Panc1 (cell line): ENCODE measurements around the gene GATB. TPM values are rescaled to one million over a fixed set of nuclear protein-coding genes. Genes with fewer than 3 reads are reported as not detected.

Experiments
- ATAC-seq: fragments of 200-7000 bp; cut with Tn5 transposase; 2 replicates; pipeline ENCODE4 v1.9.1; 2020; ENCODE audit warnings: mild to moderate bottlenecking, moderate library complexity
- BruUV-seq: library from RNA; stranded (reverse); fragments of 400-500 nt; replicated peaks from 2 replicates; lab custom pipeline; 2021; lab: Mats Ljungman, UMichigan
- CTCF ChIA-PET: fragments of 300-600 bp; sonication (Branson Sonifier 250); formaldehyde crosslinking; loops from one replicate; lab custom pipeline; 2022; ENCODE audit warnings: antibody characterized with exemption; lab: Charles Lee
- POLR2A ChIA-PET: fragments of 300-600 bp; sonication (Branson Sonifier 250); formaldehyde crosslinking; loops from one replicate; lab custom pipeline; 2022; ENCODE audit warnings: antibody characterized with exemption; lab: Charles Lee
- DNase-seq: peaks from one replicate; pipeline ENCODE4 v3.0.0-alpha.2; 2010; ENCODE audit warnings: low read depth, low spot score
- H3K27ac ChIP-seq: 2 replicates; pipeline ENCODE4 v1.5.1; 2011; ENCODE audit warnings: mild to moderate bottlenecking, low read length, inconsistent platforms
- H3K27me3 ChIP-seq: fragments of 200-500 bp; sonication (Bioruptor generic); 2 replicates; pipeline ENCODE4 v1.6.0; 2014; ENCODE audit warnings: low read length, inconsistent platforms; ENCODE audit not compliant: control insufficient read depth, insufficient read depth
- H3K36me3 ChIP-seq: fragments of 200-500 bp; sonication (Bioruptor generic); 2 replicates; pipeline ENCODE4 v1.5.1; 2014; ENCODE audit warnings: inconsistent platforms, mild to moderate bottlenecking, low read length, moderate library complexity; ENCODE audit not compliant: control insufficient read depth, insufficient read depth
- H3K4me1 ChIP-seq: 2 replicates; pipeline ENCODE4 v1.5.1; 2011; ENCODE audit warnings: inconsistent platforms, mild to moderate bottlenecking, low read length, moderate library complexity; ENCODE audit not compliant: control insufficient read depth, insufficient read depth
- H3K4me3 ChIP-seq, 2 experiments: 2 replicates each; pipeline ENCODE4 v1.5.1; 2011 to 2012; ENCODE audit warnings: low read depth in 2 of 2, low read length in 2 of 2, mild to moderate bottlenecking in 2 of 2, inconsistent platforms in 1 of 2, moderate library complexity in 1 of 2
- H3K9me3 ChIP-seq: fragments of 200-500 bp; sonication (Bioruptor generic); 2 replicates; pipeline ENCODE4 v1.5.1; 2014; ENCODE audit warnings: low read depth, mild to moderate bottlenecking, inconsistent platforms, low read length, moderate library complexity; ENCODE audit not compliant: control insufficient read depth, insufficient read depth
- POLR2AphosphoS5 ChIP-seq: IDR thresholded peaks from 2 replicates; pipeline ENCODE4 v1.6.1; 2012; ENCODE audit warnings: mild to moderate bottlenecking, low read depth, low read length, moderate library complexity
- SIN3A ChIP-seq: IDR thresholded peaks from 2 replicates; pipeline ENCODE4 v1.6.1; 2012; ENCODE audit warnings: low read depth, mild to moderate bottlenecking, low read length, moderate library complexity, borderline replicate concordance; ENCODE audit not compliant: insufficient read depth
- TCF7L2 ChIP-seq: IDR thresholded peaks from 2 replicates; pipeline ENCODE4 v1.6.1; 2011; ENCODE audit warnings: mild to moderate bottlenecking, low read depth, low read length, inconsistent platforms
- in situ Hi-C: cut with HindIII; loops from 2 replicates; pipeline ENCODE4 v1.10.0; 2016; ENCODE audit warnings: low sequenced_read_pairs, low pct_unique_long_range_greater_than_20kb
- intact Hi-C: fragments of 100-400 bp; cut with micrococcal nuclease; formaldehyde crosslinking; loops from one replicate; pipeline ENCODE4 v1.10.0; 2022; ENCODE audit not compliant: unreplicated experiment
- total RNA-seq: library from RNA; stranded (reverse); gene quantifications from one replicate; pipeline ENCODE4 v1.2.1, GENCODE V29; 2021; ENCODE audit not compliant: unreplicated experiment
- TF ChIP-seq, protein P1 (sequence below), 2 experiments: IDR thresholded peaks; 2 replicates each; pipeline ENCODE4 v1.6.1; 2011 to 2012; ENCODE audit warnings: low read depth in 2 of 2, control low read depth in 1 of 2, low read length in 1 of 2, mild to moderate bottlenecking in 1 of 2, moderate library complexity in 1 of 2; ENCODE audit not compliant: insufficient read depth in 1 of 2
- TF ChIP-seq, protein P2 (sequence below): fragments of 450-650 bp; IDR thresholded peaks from 2 replicates; pipeline ENCODE4 v1.5.1; 2017; ENCODE audit warnings: mild to moderate bottlenecking

The GATB gene
- total RNA-seq, 1 experiment from 2014 or later = 9.7 TPM

DNA sequence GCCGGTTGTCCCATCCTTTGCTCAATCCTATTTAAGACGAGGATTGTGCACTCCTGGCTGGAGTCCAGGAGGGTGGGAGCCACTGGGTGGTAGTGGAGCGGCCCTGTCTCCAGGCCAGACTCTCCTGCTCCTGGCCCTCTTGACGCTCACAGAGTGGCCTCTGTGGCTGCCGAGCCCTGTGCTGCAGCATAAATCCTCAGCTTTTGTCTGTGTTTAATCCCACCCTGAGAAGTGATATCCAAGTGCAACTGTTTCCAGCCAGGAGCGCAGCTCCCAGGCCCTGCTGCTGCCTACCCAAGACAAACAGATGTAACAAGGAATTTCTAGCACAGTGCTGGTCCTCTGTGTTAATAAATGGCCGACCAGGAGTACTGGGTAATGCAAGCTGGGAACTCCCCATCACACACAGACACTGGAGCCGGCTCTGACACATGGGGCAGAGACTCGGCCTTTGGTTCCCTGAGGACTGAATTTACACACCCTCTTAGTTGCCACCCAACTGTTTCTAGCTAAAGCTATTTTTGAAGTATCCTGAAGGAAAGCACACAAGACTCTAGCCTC is 85.3 kb downstream of the GATB start:
- ATAC-seq = no peak
- CTCF ChIA-PET = no interaction called here
- BruUV-seq = no TSS peak

DNA sequence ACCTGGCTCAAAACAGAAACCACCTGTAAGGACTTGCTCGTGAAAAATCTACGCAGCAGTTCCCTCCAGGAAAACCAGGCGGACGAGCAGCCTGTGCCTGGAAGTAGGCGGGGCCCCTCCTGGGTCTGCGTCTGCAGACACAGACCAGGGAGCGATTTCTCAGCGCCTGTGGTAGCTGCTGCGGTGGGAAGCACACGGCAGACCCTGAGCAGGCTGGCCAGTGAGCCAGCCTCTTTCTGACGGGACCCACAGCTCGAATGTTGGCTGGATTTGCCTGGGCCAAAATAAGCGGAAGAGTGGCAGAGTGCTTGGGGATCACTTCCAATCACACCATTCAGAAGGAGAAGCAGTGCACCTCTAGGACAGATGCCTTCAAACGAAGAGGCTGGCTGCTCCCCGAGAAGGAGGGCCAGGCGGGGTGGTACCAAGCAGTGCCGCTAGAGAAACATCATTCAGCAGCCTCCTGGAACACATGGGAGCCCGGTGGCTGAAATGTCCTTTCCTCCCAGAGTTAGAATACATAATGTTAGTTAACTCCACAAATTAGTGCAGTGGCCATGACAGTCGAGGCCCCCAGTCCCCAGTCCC is 85.9 kb downstream of the GATB start:
- no peak overlapping the region for H3K27ac ChIP-seq

More for the DNA sequence above, 85.3 kb downstream of the GATB start:
- DNase-seq = no peak
- TF ChIP-seq POLR2AphosphoS5 (no peak), TCF7L2 (no peak), SIN3A (no peak)
- TF ChIP-seq, protein P1, sequence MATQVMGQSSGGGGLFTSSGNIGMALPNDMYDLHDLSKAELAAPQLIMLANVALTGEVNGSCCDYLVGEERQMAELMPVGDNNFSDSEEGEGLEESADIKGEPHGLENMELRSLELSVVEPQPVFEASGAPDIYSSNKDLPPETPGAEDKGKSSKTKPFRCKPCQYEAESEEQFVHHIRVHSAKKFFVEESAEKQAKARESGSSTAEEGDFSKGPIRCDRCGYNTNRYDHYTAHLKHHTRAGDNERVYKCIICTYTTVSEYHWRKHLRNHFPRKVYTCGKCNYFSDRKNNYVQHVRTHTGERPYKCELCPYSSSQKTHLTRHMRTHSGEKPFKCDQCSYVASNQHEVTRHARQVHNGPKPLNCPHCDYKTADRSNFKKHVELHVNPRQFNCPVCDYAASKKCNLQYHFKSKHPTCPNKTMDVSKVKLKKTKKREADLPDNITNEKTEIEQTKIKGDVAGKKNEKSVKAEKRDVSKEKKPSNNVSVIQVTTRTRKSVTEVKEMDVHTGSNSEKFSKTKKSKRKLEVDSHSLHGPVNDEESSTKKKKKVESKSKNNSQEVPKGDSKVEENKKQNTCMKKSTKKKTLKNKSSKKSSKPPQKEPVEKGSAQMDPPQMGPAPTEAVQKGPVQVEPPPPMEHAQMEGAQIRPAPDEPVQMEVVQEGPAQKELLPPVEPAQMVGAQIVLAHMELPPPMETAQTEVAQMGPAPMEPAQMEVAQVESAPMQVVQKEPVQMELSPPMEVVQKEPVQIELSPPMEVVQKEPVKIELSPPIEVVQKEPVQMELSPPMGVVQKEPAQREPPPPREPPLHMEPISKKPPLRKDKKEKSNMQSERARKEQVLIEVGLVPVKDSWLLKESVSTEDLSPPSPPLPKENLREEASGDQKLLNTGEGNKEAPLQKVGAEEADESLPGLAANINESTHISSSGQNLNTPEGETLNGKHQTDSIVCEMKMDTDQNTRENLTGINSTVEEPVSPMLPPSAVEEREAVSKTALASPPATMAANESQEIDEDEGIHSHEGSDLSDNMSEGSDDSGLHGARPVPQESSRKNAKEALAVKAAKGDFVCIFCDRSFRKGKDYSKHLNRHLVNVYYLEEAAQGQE (IDR thresholded peaks at IDR 0.05; ENCODE audit: insufficient read depth in 1 of 2, low read depth in 2 of 2, low read length in 1 of 2) = no peak
- TF ChIP-seq, protein P2, sequence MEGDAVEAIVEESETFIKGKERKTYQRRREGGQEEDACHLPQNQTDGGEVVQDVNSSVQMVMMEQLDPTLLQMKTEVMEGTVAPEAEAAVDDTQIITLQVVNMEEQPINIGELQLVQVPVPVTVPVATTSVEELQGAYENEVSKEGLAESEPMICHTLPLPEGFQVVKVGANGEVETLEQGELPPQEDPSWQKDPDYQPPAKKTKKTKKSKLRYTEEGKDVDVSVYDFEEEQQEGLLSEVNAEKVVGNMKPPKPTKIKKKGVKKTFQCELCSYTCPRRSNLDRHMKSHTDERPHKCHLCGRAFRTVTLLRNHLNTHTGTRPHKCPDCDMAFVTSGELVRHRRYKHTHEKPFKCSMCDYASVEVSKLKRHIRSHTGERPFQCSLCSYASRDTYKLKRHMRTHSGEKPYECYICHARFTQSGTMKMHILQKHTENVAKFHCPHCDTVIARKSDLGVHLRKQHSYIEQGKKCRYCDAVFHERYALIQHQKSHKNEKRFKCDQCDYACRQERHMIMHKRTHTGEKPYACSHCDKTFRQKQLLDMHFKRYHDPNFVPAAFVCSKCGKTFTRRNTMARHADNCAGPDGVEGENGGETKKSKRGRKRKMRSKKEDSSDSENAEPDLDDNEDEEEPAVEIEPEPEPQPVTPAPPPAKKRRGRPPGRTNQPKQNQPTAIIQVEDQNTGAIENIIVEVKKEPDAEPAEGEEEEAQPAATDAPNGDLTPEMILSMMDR = no peak
- Histone ChIP-seq H3K27me3 (no peaks in the 10 kb centered on the region), H3K4me1 (no peaks in the 10 kb centered on the region), H3K27ac (no peak overlapping the region), H3K4me3 (no peak overlapping the region), H3K36me3 (no peaks in the 10 kb centered on the region), H3K9me3 (no peaks in the 10 kb centered on the region)
- POLR2A ChIA-PET = no interaction called here
- in situ Hi-C loops = no loop called here
- intact Hi-C loops = no loop called here

More for the DNA sequence above, 85.9 kb downstream of the GATB start:
- Histone ChIP-seq H3K4me3 (no peak overlapping the region), H3K27me3 (no peaks in the 10 kb centered on the region), H3K36me3 (no peaks in the 10 kb centered on the region), H3K4me1 (no peaks in the 10 kb centered on the region), H3K9me3 (no peaks in the 10 kb centered on the region)
- BruUV-seq = no TSS peak
- in situ Hi-C loops (no loop called here), intact Hi-C loops (no loop called here)
- ChIA-PET POLR2A (no interaction called here), CTCF (no interaction called here)
- TF ChIP-seq, protein P1 (IDR thresholded peaks at IDR 0.05; ENCODE audit: insufficient read depth in 1 of 2, low read depth in 2 of 2, low read length in 1 of 2) = no peak
- TF ChIP-seq POLR2AphosphoS5 = no peak
- TF ChIP-seq TCF7L2 = no peak
- TF ChIP-seq, protein P2 = no peak
- no peak for TF ChIP-seq SIN3A
- no peak for DNase-seq
- no peak for ATAC-seq
